Erythroblast (primary cell): ENCODE data around the gene PLCH1.

Source experiments
- GATA1 ChIP-seq: IDR thresholded peaks from 2 replicates; pipeline ENCODE4 v1.6.1; 2011; ENCODE audit warnings: low read depth, mild to moderate bottlenecking, control low read depth, low read length, moderate library complexity
- POLR2A ChIP-seq: IDR thresholded peaks from 2 replicates; pipeline ENCODE4 v1.6.1; 2011; ENCODE audit warnings: mild to moderate bottlenecking, low read length

GRCh38 chr3:155778462-155778861, 33.6 kb upstream of the PLCH1 start:
- TF ChIP-seq POLR2A (no peak), GATA1 (no peak)
